ENCODE data around the gene INCENP. TPM values are rescaled to one million over a fixed set of nuclear protein-coding genes. Genes with fewer than 3 reads are reported as not detected.

The INCENP gene
- 97.3 and 112 TPM in 2 replicates for total RNA-seq (2013; cell fraction: nucleolus; rRNA removed)
- total RNA-seq (2014; rRNA removed): 47.3 and 55.6 TPM in 2 replicates
- total RNA-seq (2014; rRNA removed; fragmentation: Illumina TruSeq; extraction: Trizol): 24.7 and 25.7 TPM in 2 replicates
- 88.1 and 96.8 TPM in 2 replicates for total RNA-seq (2021)
- 17.7 TPM for polyA plus RNA-seq (2011; ENCODE audit: low read depth)
- 17.1 and 32.3 TPM in 2 replicates for polyA plus RNA-seq (2011; rRNA removed)
- polyA plus RNA-seq (2011; cell fraction: cytosol; rRNA removed): 41.5 and 49.1 TPM in 2 replicates
- polyA plus RNA-seq (2011; cell fraction: nucleus; rRNA removed): 129 and 206 TPM in 2 replicates
- polyA plus RNA-seq (2012): 26.1 and 34.0 TPM in 2 replicates
- 20.9 and 33.8 TPM in 2 replicates for polyA plus RNA-seq (2014; fragmentation: Illumina TruSeq; extraction: Trizol)
- 1 to 10 TPM; 1.4 to 3.7 TPM for polyA plus RNA-seq (2014; fragmentation: Nextera tagmentation; extraction: Ambion mirVana)
- 51.9 and 52.7 TPM in 2 replicates for polyA plus RNA-seq (2014; rRNA removed)
- polyA plus RNA-seq (2016; fragmentation: Nextera tagmentation; extraction: Ambion mirVana): 10 to 100 TPM; 16.3 to 19.5 TPM
- 31.7 and 54.2 TPM in 2 replicates for polyA minus RNA-seq (2011; rRNA and poly(A)+ RNA removed)
- 46.8 and 47.2 TPM in 2 replicates for polyA minus RNA-seq (2011; cell fraction: cytosol; rRNA and poly(A)+ RNA removed)
- 33.4 and 55.9 TPM in 2 replicates for polyA minus RNA-seq (2011; cell fraction: nucleus; rRNA and poly(A)+ RNA removed)
- Bru-seq, nascent RNA: percentile 72 among the genes with signal in this experiment
- percentile 87 among the genes with signal in this experiment for BruChase-seq, experiment 1, labeled RNA remaining after a 6-hour chase
- BruChase-seq, experiment 2, labeled RNA remaining after a 2-hour chase: percentile 81 among the genes with signal in this experiment
- long read RNA-seq, experiment 1, partial matches to known transcripts: 1 of 16 reads
- long read RNA-seq, experiment 1, other reads (novel, unspliced or antisense): 14 of 16 reads
- long read RNA-seq, experiment 2, partial matches to known transcripts: 1 of 12 reads
- long read RNA-seq, experiment 2, other reads (novel, unspliced or antisense): 11 of 12 reads

- BruUV-seq (replicated peaks): no TSS peak
- peak within 1 kb of the TSS; percentile 95 for H3K4me3 ChIP-seq
- H2AFZ ChIP-seq (ENCODE audit: control insufficient read depth, low read depth, low read length): peak within 1 kb of the TSS; percentile 84
- peak within 1 kb of the TSS; percentile 90 for H3K27ac ChIP-seq (ENCODE audit: control insufficient read depth, insufficient read depth)
- no peaks in the 10 kb centered on the region for H4K20me1 ChIP-seq (ENCODE audit: control insufficient read depth, insufficient read depth)
- ChIA-PET CTCF (interaction anchor here (1.0 to 1.7 kb wide), 5 partner anchors 11 to 226 kb away, joined by 3 to 9 read pairs (median 3); no protein-coding TSS in a partner anchor), RAD21 (ENCODE audit: unreplicated experiment) (interaction anchor here (0.7 to 2.4 kb wide), 4 partner anchors 12 to 308 kb away, joined by 3 to 16 read pairs (median 4); no protein-coding TSS in a partner anchor), SMC1A (ENCODE audit: uncharacterized antibody, unreplicated experiment) (interaction anchor here (0.8 to 1.4 kb wide), 5 partner anchors 8 to 326 kb away, joined by 3 to 5 read pairs (median 4); no protein-coding TSS in a partner anchor), POLR2A (interaction anchor here (0.5 to 0.9 kb wide), 2 partner anchors 87 to 541 kb away, joined by 3 to 5 read pairs; partner anchors contain the start of genes C11orf98 and CSKMT)
- no peaks in the 10 kb centered on the region for H3K27me3 ChIP-seq (replicated peaks in 1 of 2; ENCODE audit: control insufficient read depth in 2 of 2, insufficient read depth in 2 of 2, low read length in 1 of 2)
- peaks cover 46% of the 10 kb centered on the region for H3K79me2 ChIP-seq (ENCODE audit: control insufficient read depth, insufficient read depth, low read length)
- no peaks in the 10 kb centered on the region for H3K4me1 ChIP-seq (ENCODE audit: control insufficient read depth, insufficient read depth, low read length)
- peaks cover 2 to 8% of the 10 kb centered on the region in 2 experiments; a peak in 3 of 4 replicates for H3K36me3 ChIP-seq (ENCODE audit: control insufficient read depth in 2 of 2, insufficient read depth in 2 of 2, low read length in 1 of 2)
- FAIRE-seq (peak; percentile 99), DNase-seq (ENCODE audit: low read depth, low spot score) (peak; percentile 96), ATAC-seq (peak; percentile 98)
- H3K9me3 ChIP-seq (replicated peaks; ENCODE audit: control insufficient read depth, insufficient read depth, low read length): no peaks in the 10 kb centered on the region
- under 1% methylated on average over 39 of the region's 39 CpGs for WGBS (ENCODE audit: insufficient coverage, insufficient replicate concordance, low lambda C conversion rate, missing lambda C conversion rate)
- in situ Hi-C loops (cut with MboI) (no loop called here), intact Hi-C loops (cut with micrococcal nuclease; ENCODE audit: unreplicated experiment) (loop anchor here (5.0 kb wide), 1 partner anchor 156 kb away; the partner anchor contains the start of gene FTH1)
- peak within 1 kb of the TSS; percentile 95 for H3K9ac ChIP-seq (ENCODE audit: control insufficient read depth, insufficient read depth, low read length)
- peak within 1 kb of the TSS; percentile 56 for H3K4me2 ChIP-seq (ENCODE audit: control insufficient read depth, insufficient read depth)
- TF ChIP-seq ZBTB40 (IDR thresholded peaks at IDR 0.05; ENCODE audit: borderline replicate concordance) (peak; percentile 95), PRDM15 (CRISPR knock-in tag; IDR thresholded peaks at IDR 0.05) (no peak), NFYA (IDR thresholded peaks at IDR 0.05; ENCODE audit: borderline replicate concordance, low read depth, low read length) (no peak), CREM (IDR thresholded peaks at IDR 0.05; ENCODE audit: low read depth) (peak; percentile 63), ETV6 (conservative IDR thresholded peaks at IDR 0.05 in 1 of 2, IDR thresholded peaks at IDR 0.05 in 1 of 2; ENCODE audit: borderline replicate concordance in 1 of 2, low read depth in 1 of 2) (peak in 1 of 2 experiments; percentile 65; a peak in 1 of 4 replicates), CHD1 (IDR thresholded peaks at IDR 0.05; ENCODE audit: low read depth, low read length) (no peak), RELB (IDR thresholded peaks at IDR 0.05; ENCODE audit: low read depth) (peak; percentile 14), KLF5 (IDR thresholded peaks at IDR 0.05; ENCODE audit: partially characterized antibody) (peak; percentile 53)
These were observed at the start of gene INCENP for GRCh38 chr11:62123669-62124185. TSS of gene INCENP (plus strand) at chr11:62124011. CDS start at chr11:62128162, 4,151 bp downstream.
